GM21619 (cell line): Measurements from ENCODE around the gene PPP2R3B.

ENCODE experiments used
- ATAC-seq: cut with Tn5 transposase; IDR thresholded peaks from one replicate; pipeline ENCODE4 v1.9.1; 2021; ENCODE audit not compliant: unreplicated experiment

Gene PPP2R3B

GRCh38 chrX:371907-372306, 14.8 kb downstream of the PPP2R3B start:
- ATAC-seq = no peak

- no peak for ATAC-seq
Measured at GRCh38 chrX:370963-371745, 15.6 kb downstream of the PPP2R3B start.

GRCh38 chrX:370244-370962, 16.3 kb downstream of the PPP2R3B start:
- no peak for ATAC-seq

- ATAC-seq = no peak
Measured at GRCh38 chrX:369563-370101, 17.1 kb downstream of the PPP2R3B start.

- ATAC-seq = no peak
Measured at GRCh38 chrX:368811-369562, 17.7 kb downstream of the PPP2R3B start.

DNA sequence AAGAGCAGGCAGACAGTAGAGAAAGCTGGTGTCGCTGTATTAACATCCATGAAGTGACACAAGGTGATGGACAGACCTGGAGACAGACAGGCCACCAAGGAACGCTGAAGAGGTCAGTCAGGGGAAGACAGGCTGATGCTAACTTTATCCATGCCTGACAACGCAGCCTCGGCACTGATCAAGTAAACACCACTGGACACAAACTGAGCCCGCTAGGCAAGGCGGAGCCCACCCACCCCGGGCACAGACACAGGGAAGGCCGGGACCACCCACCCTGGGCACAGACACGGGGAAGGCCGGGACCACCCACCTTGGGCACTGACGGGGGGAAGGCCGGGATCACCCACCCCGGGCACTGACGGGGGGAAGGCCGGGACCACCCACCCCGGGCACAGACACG, 18.8 kb downstream of the PPP2R3B start:
- no peak for ATAC-seq

DNA sequence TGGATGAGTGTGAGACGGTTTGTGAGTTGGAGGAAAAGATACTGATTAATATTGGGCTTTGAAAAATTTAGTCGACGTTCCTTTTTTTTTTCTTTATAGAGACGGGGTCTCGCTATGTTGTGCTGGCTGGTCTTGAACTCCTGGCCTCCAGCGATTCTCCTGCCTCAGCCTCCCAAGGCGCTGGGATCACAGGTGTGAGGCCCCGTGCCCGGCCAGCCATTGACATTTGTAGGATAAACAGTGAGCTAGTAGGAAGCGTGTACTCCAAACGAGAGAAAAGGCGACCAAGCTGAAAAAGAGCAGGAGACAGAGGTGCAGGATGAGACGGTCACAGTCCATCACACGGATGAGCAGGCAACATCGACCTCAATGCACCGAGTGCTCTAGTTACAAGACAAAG, 19.4 kb downstream of the PPP2R3B start:
- no peak for ATAC-seq

DNA sequence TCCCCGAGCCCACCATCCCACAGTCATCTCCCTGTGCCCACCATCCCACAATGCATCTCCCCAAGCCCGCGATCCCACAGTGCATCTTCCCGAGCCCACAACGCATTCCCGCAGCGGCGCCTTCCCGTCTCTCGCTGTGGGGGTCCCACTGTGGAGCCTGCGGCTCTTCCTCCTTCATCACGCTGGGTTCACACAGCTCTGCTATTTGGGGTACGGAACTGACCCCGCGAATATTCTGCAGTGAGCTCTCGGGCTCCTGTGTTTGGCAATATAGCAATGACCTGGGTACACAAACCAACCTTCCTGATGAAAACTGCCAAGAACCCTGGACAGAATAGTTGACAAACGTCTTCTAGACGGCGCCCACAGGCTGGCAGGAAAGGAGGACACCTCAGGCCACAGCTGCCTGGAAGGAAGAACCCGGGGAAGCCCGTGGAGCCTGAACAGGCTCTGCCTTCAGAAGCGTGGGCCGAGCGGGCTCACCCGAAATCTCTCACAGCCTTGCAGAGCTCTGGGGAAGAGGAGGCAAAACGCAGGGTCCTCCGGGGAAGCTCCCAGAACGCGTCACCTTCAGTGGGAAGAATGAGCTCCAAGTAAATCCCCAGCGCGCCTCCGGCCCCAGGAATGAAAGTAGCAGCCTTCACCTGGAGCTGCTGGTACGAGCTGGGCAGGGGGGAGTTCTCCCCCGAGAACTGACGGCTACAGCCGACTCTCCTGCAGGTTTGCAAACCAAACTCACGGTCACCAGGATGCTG, 22.9 kb downstream of the PPP2R3B start:
- ATAC-seq = no peak

DNA sequence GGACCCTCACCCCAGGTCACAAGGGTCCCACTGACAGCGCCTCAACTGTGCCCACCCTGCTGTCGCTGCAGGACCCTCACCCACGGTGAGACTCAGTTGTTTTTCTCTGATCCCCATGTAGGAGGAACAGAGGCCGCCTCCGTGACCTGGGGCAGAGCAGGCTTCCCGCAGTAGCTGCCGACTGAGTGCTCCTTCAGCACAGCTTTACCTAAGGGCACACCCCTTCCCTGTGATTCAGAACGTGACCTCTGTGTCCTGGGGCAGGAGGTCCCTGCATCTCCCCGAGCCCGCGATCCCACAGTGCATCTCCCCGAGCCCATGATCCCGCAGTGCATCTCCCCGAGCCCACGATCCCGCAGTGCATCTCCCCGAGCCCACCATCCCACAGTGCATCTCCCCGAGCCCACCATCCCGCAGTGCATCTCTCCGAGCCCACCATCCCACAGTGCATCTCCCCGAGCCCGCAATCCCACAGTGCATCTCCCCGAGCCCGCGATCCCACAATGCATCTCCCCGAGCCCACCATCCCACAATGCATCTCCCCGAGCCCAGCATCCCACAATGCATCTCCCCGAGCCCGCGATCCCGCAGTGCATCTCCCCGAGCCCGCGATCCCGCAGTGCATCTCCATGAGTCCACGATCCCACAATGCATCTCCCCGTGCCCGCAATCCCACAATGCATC, 23.6 kb downstream of the PPP2R3B start:
- ATAC-seq = no peak

DNA sequence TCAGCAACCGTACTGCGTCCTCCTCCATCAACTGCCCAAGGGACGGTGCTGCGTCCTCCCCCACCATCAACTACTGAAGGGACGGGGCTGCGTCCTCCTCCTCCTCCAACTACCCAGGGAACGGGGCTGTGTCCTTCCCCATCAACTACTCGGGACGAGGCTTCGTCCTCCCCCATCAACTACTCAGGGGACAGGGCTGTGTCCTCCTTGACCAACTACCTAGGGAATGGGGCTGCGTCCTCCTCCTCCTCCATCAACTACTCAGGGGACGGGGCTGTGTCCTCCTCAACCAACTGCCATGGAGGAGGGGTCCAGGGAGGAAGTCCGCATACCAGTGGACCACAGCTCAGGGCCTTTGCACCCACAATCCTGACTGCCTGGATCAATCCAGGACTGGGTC, 24.4 kb downstream of the PPP2R3B start:
- ATAC-seq = no peak

GRCh38 chrX:361231-362145, 25.2 kb downstream of the PPP2R3B start:
- ATAC-seq = no peak

GRCh38 chrX:360496-361150, 26.1 kb downstream of the PPP2R3B start:
- no peak for ATAC-seq

- ATAC-seq = no peak
Measured at GRCh38 chrX:358651-359143, 28.0 kb downstream of the PPP2R3B start.

DNA sequence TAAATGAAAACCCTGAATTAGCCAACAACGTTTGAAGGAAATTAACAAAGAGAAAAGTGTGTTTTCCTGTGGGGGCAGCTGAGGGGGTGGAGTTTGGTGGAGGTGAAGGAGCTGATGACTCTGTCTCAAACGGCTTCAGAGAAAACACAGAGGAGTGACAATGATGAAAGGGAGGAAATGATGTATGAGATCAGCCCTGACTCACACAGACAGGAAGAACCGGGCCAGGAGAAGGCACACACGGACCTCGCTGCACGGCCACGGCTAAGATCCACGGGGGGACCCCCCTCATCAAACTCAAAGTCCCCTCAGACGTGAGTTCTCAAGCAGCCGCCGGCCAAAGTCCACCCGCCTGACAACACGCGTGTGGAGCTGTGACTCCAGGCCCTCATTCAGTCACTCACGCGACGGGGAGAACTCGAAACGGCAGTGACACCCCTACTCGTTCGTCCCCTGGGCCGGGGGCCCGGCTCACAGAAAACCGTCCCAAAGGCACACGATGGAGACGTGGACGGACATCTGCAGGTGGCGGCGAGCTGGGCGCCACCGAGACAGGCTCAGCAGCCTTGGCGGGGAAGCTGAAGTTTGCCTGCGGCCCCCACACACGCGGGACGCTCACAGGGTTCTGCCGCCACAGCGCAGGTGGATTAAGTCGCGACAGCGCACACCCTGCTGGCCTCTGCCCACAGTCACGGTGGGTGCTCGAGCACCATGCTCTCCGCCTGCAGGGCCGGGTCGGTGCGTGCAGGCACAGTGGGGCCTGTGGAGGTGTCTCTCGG, 28.8 kb downstream of the PPP2R3B start:
- no peak for ATAC-seq

DNA sequence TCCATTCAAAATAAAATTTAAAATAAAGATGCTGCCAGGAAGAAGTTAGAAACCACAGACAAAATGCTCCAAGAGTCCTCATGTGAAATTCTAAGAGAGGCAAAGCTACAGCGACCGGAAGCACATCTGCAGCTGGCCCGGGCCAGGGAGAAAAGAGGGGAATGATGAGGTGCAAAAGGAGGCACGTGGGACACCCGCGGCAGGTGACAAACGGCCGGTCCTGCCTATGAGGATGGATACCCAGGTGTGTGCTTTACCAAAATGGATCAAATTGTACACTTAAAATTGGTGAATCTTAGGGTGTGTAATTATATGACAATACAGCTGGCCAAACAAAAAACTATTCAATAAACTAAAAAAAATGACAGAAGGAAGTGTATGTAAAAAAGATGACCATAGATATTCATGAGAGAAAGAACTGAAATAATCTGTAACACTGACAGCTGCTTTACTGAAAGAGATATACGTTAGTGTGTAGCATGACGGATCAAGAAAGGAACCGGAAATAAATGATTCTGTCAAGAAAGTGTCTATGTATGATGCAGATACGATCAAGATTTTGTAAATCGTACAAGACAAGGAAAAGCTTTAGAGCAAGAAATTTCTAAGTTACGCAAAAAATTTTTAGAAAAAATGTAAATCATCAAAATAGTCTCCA, 29.5 kb downstream of the PPP2R3B start:
- ATAC-seq = no peak

GRCh38 chrX:356385-357034, 30.2 kb downstream of the PPP2R3B start:
- ATAC-seq = no peak
